AG20443 (cell line): ENCODE results near the gene TIAM2.
"Not testable (repeated sequence)": the region's sequence is repeated elsewhere in the genome, so short reads cannot be mapped to it uniquely, and the experiment has no call there.

Experiments used
- DNase-seq: peaks from one replicate; pipeline ENCODE4 v3.0.0; 2012; ENCODE audit warnings: low spot score, mixed read lengths

TIAM2 gene

DNA sequence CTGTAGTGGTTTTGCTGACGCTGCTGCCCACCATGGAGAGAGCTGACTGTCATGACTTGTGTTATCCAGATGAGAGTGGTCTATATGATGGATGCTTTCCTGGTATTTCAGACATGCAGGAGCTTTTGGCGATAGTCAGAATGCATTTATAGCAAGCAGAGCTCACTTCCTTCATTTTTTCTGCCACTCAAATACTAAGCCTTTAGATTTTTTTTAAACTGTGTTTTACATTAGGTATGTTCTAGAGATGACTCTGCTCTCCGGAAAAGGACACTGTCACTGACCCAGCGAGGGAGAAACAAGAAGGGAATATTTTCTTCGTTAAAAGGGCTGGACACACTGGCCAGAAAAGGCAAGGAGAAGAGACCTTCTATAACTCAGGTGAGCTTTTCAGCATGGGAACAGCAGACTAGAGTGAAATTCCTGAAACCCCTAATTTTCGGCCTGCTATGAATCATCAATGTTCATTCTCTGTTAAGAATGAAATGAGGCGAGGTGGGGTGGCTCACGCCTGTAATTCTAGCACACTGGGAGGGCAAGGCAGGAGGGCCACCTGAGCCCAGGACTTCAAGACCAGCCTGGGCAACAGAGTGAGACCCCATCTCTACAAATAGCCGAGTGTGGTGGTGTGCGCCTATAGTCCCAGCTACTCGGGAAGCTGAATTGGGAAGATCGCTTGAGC lies 170.1 kb downstream of the TIAM2 start:
- no peak for DNase-seq

DNA sequence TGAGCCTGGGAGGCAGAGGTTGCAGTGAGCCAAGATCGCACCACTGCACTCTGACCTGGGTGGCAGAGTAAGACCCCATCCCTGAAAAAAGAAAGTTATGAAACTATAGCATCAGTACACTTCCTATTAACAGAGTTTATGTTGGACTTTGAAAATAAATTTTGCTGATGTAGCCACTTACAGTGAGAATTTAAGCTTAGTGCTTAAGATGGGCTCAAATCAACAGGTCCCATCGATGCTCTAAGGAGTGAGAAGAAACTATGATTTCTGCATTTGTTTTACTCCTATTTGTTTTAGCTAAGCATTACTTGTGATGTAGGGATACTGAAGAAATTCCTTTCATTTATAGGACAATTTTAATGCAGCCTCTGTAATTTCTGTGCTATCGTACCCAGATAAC lies 175.4 kb downstream of the TIAM2 start:
- no peak for DNase-seq

DNA sequence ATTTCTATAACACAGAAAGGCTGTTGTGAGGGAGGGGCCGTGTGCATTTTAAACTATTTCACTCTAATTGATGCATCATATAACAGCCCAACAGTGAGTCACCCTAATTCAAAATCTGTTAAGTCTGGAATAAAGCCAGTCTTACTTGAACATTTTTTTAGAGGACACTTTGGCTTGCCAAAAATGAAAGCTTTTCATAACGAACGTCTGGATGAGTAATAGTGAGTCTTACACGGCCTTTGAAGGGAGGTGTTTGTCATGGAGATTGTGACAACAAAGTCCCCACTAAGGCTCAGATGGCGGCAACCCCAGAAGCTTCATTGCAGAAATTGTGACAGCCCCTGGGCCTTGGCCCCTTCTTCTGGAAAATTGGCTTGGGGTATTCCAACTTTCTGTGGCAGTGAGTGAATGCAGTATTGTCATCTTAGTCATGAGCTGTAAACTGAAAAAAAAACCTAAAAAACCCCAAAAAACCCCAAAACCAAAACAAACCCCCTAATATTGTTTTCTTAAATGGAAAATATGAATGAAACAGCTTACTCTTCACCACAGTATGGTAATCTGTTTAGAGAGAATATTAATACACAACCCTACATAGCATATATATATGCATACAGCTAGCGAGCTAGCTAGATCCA lies 176.1 kb downstream of the TIAM2 start:
- peak; percentile 84 for DNase-seq

DNA sequence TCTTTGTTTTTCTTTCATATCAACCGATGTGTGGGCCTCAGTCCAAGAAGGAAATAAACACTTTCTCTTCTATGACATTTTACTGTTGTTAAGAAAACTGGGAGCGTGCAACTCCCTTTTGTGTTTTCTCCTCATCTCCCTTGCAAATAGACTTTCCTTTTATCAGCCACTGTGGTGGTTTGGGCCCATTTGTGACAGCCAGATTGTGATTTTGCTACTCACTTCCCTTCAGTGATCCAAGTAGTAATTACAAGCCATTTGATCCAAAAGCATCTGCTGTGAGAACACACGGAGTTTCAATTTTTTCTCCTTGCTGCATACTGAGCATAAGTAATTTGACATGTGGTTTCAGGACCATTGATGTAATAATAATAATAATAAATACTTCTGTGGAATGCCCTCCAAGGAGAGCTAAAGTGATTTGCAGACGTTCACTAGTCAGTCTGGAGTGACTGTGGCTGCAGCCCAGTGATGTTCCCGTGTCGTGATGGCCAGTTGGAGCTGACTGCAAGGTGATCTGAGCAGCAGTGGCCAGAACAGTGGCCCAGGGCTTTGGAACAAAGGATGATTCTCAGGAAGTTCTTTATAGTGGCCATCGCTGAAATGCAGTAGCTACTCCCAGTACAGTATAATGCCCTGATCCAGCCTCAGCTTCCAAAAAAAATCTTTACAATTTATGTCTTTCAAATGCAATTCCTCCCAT lies 176.8 kb downstream of the TIAM2 start:
- DNase-seq, result no peak

DNA sequence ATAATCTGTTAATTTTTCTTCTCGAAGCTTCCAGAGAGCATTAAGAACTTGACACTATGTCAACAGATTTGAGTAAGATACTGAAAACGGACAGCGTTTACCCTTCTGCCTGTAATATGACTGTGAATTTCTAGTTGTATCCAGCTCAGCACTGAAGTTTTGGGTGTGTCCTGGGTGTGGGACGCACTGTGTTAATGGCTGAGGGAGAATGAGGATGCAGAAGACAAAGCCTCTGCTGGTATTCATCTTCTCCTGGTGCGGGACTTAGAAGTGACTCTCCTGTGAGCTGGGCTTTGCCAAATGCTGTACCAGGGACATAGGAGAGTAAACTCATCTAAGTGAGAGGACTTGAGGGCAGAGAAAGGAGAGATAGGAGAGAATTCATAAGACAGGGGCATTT lies 178.4 kb downstream of the TIAM2 start:
- no peak for DNase-seq

DNA sequence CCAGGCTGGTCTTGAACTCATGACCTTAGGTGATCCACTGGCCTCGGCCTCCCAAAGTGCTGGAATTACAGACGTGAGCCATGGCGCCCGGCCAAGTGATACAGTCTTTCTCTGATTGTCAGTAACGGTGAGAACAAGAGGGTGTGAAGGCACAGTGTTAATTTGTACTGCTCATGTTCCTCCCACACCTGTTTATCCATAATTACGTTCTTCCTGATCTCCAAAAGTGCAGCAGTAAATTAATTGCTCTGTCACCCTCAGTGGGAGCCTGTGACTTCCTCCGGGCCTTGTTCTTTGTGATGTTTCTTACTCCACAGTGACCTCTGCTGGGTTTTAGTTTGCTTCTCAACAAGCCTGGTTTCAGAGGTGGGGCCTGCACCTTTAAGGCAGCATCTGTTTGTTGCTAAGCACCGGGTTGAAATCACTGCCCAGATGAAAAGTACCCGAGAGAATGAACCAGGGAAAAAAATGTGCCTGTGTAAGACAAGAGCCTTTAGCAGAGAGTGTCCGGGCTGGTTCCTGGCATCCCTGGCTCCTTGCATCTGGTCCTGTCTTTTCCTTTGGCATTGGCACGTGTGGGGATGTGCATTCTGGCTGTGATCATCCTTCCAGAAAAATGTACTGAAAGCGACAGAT lies 179.6 kb downstream of the TIAM2 start:
- DNase-seq, result peak; percentile 87

DNA sequence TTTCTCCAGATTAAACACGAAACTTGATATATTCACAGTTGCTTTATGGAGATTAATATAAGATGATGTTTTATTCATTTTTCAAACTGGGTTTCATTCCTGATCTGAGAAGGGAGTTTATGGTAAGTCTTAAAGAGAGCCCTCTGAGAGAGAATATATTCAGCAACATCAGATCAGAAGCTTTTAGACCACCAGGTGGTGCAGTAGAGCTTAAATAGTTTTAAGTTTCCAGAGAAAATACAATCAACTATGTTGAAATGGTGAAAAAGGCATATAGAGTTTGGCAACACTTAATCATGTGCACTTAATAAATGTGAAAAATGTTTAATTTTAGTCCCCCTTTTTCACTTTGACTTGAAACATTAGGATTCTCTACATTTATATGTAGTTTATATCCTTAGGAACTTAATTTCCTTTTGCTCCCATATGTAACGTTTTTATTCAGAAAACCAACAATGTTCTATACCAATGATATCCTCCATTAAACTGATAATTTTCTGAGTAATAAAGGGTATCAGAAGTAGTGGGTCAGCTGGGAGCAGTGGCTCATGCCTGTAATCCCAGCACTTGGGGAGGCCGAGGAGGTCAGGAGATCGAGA lies 182.3 kb downstream of the TIAM2 start:
- DNase-seq, result peak; percentile 37

DNA sequence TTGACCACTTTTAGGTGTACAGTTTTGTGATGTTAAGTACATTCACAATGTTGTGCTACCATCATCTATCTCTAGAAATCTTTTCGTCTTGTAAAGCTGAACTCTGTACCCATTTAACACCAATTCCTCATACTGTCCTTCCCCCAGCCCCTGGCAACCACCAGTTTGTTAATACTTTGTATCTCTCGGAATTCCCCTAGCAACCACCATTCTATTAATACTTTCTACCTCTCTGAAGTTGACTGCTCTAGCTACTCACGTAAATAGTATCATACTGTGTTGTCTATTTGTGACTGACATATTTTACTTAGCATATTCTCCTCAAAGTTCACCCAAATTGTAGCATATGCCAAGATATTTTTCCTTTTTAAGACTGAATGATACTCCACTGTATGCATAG lies 186.4 kb downstream of the TIAM2 start:
- no peak for DNase-seq

DNA sequence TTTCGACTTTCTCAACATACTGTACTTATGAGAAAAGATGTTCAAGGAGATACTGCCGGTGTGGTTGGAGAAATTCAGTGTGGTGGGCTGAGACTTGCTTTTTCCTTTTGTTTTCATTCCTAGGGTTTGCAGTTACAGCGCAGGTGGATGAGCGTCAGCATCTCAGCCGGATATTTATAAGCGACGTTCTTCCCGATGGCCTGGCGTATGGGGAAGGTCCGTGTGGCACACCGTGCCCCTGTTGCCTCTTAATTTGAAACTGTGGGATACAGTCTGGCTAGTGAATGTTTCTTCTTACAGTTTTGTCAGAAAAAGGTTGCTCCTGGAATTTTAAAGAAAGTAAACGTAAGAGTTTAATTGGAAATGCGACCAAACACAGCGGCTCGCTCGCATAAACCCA lies 187.0 kb downstream of the TIAM2 start:
- DNase-seq, result no peak

DNA sequence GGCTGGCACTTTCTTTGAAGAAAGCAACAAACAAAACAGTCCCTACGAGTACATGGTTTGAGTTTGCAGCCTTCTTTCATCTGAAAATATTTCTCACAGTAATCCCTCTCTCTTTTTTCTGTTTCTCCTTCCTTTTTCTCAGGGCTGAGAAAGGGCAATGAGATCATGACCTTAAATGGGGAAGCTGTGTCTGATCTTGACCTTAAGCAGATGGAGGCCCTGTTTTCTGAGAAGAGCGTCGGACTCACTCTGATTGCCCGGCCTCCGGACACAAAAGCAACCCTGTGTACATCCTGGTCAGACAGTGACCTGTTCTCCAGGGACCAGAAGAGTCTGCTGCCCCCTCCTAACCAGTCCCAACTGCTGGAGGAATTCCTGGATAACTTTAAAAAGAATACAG lies 188.0 kb downstream of the TIAM2 start:
- DNase-seq, result no peak

DNA sequence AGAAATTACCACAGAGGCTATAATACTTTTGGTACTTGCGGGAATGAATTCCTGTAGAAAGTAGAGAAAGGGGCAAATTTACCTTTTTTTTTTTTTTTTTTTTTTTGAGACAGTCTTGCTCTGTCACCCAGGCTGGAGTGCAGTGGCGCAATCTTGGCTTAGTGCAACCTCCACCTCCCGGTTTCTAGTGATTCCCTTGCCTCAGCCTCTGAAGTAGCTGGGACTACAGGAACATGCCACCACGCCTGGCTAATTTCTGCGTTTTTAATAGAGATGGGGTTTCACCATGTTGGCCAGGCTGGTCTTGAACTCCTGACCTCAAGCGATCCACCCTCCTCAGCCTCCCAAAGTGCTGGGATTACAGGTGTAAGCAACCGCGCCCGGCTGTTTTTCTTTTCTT lies 189.9 kb downstream of the TIAM2 start:
- DNase-seq, result not testable (repeated sequence)

DNA sequence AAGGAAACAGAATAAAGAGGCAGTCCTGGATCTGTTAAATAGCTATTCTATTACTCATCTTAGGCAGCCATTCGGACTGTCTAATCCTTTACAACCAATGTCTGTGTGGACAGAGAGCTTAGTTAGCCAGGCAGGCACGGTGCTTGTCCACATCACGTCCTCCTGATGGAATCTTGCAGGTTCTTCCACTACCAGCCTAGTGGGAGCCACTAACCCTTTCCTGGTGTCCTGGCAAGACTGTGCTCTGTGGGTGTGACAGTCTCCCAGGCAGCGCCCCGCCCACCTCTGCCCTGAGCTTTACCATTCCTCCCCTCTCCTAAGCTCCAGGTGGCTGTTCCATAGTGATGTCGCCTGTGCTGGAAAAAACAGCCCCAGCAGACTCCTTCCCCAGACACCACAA lies 190.4 kb downstream of the TIAM2 start:
- DNase-seq, result peak; percentile 27

DNA sequence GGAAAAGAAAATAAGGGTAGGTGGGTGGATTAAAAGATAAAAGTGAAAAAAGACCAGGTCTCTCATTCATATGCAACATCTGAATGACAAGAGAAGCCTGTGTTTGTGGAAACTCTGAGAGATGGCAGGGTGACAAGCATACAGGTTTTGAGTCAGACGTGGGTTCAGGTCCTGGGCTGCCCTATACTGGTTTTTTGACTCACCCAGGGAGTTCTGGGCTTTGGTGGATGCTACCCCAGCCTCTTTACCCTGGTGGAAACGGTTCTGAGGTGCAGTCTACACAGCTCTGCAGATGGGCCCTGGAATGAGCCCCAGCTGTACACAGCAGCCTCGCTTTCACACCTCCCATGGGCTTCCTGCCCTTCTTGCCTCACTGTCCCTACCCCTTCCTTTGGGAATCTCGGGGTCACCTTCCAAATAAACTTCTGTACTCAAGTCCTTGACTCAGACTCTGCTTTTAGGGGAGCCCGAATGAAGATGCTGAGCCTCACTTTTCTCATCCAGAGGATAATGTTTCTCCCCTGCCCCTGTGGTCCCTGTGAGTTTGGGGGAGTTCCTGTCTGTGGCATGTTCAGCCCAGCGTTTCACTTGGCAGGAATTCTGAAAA lies 191.0 kb downstream of the TIAM2 start:
- no peak for DNase-seq

DNA sequence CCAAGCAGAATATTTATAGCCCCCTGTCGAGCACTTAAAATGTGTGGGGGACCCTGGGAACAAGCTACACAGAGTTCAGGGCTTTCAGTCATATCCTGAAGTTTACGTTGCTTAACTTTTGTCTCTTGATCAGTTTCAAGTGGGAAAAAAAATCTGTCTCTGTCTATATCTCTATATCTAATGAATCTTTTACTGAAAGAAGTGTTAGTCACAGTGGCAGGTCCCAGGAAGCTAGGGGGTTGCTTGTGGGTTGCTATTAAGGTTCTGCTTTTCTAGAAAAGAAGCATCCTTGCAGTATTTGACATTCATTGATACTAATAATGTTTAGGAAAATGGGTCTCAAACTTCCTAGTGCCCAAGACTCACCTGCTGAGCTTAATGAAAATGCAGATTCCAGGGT lies 192.0 kb downstream of the TIAM2 start:
- DNase-seq, result no peak

DNA sequence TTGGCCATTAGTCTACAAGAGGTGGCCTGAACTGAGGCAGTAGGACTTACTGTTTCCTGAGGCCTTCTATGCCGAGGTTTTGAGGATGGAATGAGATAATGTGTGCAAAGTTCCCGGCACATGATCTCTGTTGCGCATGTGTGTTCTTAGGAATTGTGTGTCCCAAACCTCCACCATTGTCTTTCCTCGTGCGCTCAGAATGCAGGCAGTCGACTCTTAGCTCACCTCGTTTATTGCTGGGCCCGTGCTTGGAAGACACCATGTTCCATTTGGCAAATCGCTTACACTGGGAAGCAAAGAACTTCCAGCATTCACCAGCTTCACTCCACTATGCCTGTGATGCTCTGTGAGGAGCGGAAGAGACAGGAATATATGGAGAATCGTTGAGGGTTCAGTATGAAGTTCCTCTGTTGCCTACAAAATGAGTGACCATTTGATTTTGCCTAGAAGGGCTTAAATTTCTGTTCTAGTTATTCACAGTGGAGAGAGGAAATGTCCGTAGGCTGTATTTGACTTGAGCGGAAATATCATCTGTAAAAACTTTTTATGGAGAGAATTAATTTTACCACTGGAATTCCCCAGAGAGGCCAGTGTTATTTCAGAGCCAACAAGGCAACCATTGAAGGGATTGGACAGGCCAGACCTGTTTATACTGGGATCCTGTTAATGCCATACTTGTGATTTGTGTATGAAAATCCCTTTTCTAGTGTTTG lies 193.0 kb downstream of the TIAM2 start:
- DNase-seq, result no peak

DNA sequence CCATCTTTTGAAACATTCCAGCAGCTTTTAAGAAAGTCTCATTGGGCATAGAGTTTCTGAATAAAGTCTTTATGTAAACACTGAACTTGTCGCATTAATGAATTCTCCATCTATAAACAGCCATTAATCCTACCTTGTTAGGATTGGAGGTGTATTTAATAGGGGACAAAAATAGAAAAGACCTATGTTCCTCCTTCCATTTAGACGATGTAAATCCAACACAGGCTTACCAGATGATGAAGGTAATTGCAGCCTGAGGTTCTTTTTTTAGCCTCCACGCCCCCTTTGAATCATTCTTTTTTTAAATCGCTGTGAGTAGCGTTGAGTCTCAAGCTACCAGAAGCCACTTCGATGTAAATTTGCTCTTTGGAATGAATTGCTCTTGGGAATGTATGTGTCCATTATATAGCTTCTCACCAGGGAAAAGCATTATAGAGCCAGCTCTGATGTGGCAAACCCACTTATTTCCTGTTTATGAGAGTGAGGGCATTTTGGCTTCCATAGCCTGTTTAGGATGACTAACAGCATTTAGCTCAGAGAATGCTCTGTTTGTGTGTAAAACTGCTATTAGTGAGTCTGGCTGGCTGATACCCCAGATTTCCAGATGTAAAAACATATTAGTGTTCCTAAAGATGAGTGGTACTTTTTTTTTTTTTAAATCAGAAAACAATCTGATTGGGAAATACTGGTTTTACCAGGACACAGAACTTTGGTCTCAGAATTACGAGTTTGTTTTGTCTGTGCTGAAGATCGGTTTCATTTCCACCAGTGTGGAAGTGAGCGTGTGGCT lies 193.8 kb downstream of the TIAM2 start:
- DNase-seq, result peak; percentile 79

DNA sequence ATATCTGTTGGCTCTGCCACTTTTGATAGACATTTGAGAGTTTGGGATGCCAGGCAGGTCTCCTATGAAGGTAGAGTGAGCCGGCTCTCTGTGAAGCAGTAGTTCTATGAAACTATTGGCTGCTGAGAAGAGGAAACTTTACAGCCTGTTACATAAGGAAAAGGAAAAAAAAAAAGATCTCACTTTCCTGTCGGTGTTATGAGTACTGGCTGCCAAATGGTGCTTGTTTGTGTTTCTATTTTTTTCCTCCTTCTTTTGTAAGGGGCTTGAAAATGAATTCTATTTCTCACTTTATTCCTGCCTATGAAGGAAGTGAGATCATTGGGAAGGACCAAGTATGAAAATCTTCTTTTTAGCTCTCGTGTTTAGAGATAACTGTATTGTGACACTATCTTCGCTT lies 195.6 kb downstream of the TIAM2 start:
- DNase-seq, result no peak

DNA sequence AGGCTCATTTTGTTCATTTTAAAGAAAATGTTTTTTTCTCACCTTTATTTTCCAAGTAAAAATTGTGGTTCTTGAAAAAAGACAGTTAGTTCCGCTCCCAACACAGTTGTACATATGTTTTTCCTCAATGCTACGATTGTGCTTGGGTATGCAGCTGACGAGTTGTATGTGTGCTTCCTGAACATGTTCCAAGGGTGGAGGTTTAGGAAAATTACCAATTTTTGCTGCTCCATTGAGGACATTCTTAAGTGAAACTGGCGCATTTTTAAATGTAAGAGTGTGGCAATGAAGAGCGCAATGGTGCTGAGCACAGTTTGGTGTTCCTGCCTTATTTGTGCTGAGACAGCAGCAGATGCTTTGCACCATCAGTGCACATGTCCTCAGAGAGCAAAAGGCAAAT lies 198.4 kb downstream of the TIAM2 start:
- no peak for DNase-seq

DNA sequence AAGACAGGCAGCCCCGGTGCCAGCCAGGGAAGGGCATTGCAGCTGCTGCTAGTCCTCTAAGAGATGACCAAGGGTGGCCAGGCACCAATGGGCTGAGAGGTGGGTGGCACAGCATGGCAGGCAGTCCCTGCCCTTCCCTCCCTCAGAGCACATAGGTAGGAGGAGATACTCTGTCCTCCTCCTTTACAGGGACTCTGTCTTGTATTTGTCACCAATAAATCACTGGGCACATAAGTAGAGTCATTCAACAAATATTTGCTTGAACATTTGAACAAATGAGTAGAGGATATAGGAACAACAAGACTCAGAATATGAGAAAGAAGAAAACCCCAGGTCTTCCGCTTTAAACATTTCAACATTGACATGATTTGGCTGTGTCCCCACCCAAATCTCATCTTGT lies 199.3 kb downstream of the TIAM2 start:
- no peak for DNase-seq

DNA sequence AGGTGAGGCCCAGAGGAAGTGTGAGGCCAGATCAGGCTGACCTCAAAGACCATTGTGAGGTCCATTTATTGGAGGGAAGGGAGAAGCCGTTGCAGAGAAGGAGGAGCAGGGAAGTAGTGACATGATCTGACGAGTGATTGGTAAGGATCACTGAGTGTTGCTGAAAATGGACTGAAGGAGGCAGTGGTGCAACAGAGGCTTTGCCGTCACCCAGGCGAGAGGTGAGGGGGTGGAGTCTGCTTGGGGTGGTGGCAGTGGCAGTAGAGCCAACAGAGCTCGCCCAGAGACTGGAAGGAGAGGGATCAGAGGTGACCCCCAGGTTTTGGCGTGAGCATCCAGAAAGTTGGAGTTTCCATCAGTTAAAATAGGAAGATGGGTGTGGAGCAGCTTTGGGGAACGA lies 200.8 kb downstream of the TIAM2 start:
- no peak for DNase-seq

DNA sequence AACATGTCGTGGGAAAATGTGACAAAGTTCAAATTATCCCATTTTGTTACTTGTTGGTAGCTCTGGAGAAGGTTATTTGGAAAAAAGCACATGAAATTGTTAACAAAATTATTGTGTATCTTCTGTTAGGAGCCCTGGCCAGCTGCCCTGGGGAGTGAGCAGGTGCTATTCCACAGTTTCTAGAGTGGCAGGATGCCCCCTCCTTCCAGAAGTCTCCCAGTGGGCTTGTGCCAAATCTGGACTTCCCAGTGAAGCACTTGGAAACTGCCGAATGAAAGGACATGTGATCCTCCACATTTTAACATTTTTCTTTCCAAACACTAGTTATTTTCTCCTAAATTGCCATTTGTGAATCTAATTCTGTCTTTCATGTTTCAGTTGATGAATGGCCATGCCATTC lies 201.8 kb downstream of the TIAM2 start:
- no peak for DNase-seq
